IMR-90 (cell line): Measurements from ENCODE around the gene LAMA2. TPM values are rescaled to one million over a fixed set of nuclear protein-coding genes. Genes with fewer than 3 reads are reported as not detected.

ENCODE experiments used
- ATAC-seq: fragments of 200-7000 bp; cut with Tn5 transposase; 2 replicates; pipeline ENCODE4 v1.9.1; 2020; ENCODE audit warnings: low read depth, mild to moderate bottlenecking, moderate library complexity
- BruUV-seq: library from RNA; stranded (reverse); fragments of 400-500 nt; replicated peaks from 2 replicates; lab custom pipeline; 2021; lab: Mats Ljungman, UMichigan
- CTCF ChIA-PET: fragments of 300-600 bp; formaldehyde crosslinking; extraction: SDS; loops from one replicate; lab custom pipeline; 2021; ENCODE audit warnings: antibody characterized with exemption; lab: Yijun Ruan, JAX
- POLR2A ChIA-PET: fragments of 300-600 bp; sonication (Branson Sonifier 250); formaldehyde crosslinking; loops from one replicate; lab custom pipeline; 2022; ENCODE audit warnings: antibody characterized with exemption; ENCODE audit not compliant: unreplicated experiment; lab: Charles Lee
- DNase-seq: peaks from one replicate; pipeline ENCODE4 v3.0.0; 2013
- H2AFZ ChIP-seq: replicated peaks from 2 replicates; pipeline ENCODE3; 2013; ENCODE audit warnings: low read length, mild to moderate bottlenecking; ENCODE audit not compliant: poor library complexity
- H2AK5ac ChIP-seq: 2 replicates; pipeline ENCODE4 v1.6.1; 2013; ENCODE audit warnings: low read depth, low read length, inconsistent platforms
- H2AK9ac ChIP-seq: replicated peaks from 2 replicates; pipeline ENCODE3; 2013; ENCODE audit warnings: mild to moderate bottlenecking, low read depth, low read length, moderate library complexity; ENCODE audit not compliant: poor library complexity
- H2BK120ac ChIP-seq: 2 replicates; pipeline ENCODE4 v1.6.1; 2013; ENCODE audit warnings: low read depth, low read length, inconsistent platforms
- H2BK15ac ChIP-seq: 3 replicates; pipeline ENCODE4 v1.6.1; 2013; ENCODE audit warnings: low read depth, low read length, inconsistent platforms
- H2BK20ac ChIP-seq: 2 replicates; pipeline ENCODE4 v1.6.1; 2013; ENCODE audit warnings: low read depth, mild to moderate bottlenecking, inconsistent platforms, low read length, moderate library complexity
- H2BK5ac ChIP-seq: 2 replicates; pipeline ENCODE4 v1.6.1; 2013; ENCODE audit warnings: mild to moderate bottlenecking, low read depth, low read length, inconsistent platforms; ENCODE audit not compliant: poor library complexity, severe bottlenecking
- H3K14ac ChIP-seq: replicated peaks from 2 replicates; pipeline ENCODE4 v1.6.1; 2013; ENCODE audit warnings: low read depth, low read length, inconsistent platforms
- H3K18ac ChIP-seq: 2 replicates; pipeline ENCODE4 v1.6.1; 2013; ENCODE audit warnings: low read depth, low read length, control low read depth
- H3K23ac ChIP-seq: 2 replicates; pipeline ENCODE4 v1.6.1; 2013; ENCODE audit warnings: low read depth, low read length, inconsistent platforms
- H3K27ac ChIP-seq: 2 replicates; pipeline ENCODE4 v1.5.1; 2013; ENCODE audit warnings: mild to moderate bottlenecking, control low read depth, low read length; ENCODE audit not compliant: insufficient read depth
- H3K27me3 ChIP-seq: 2 replicates; pipeline ENCODE4 v1.6.1; 2013; ENCODE audit warnings: low read length; ENCODE audit not compliant: control insufficient read depth, insufficient read depth
- H3K36me3 ChIP-seq: 2 replicates; pipeline ENCODE4 v1.6.1; 2013; ENCODE audit warnings: low read length, mixed read lengths; ENCODE audit not compliant: control insufficient read depth, insufficient read depth
- H3K4ac ChIP-seq: 2 replicates; pipeline ENCODE4 v1.6.1; 2013; ENCODE audit warnings: low read depth, low read length, inconsistent platforms
- H3K4me1 ChIP-seq: 2 replicates; pipeline ENCODE4 v1.6.1; 2013; ENCODE audit warnings: low read length, mixed read lengths; ENCODE audit not compliant: control insufficient read depth, insufficient read depth
- H3K4me2 ChIP-seq: 2 replicates; pipeline ENCODE4 v1.6.1; 2013; ENCODE audit warnings: low read depth, mild to moderate bottlenecking, control low read depth, low read length, moderate library complexity
- H3K4me3 ChIP-seq: 2 replicates; pipeline ENCODE4 v1.5.1; 2013; ENCODE audit warnings: low read depth, mild to moderate bottlenecking, control low read depth, low read length, moderate library complexity; ENCODE audit not compliant: insufficient read depth
- H3K56ac ChIP-seq: 2 replicates; pipeline ENCODE4 v1.6.1; 2013; ENCODE audit warnings: low read length, inconsistent platforms; ENCODE audit not compliant: insufficient read depth; ENCODE audit errors: extremely low read depth
- H3K79me1 ChIP-seq, 2 experiments: 2 replicates each; pipeline ENCODE4 v1.6.1; 2013; ENCODE audit warnings: low read length in 2 of 2, inconsistent platforms in 1 of 2, low read depth in 1 of 2
- H3K9ac ChIP-seq: 2 replicates; pipeline ENCODE4 v1.6.1; 2013; ENCODE audit warnings: low read depth, low read length, control low read depth
- H3K9me1 ChIP-seq: 2 replicates; pipeline ENCODE4 v1.6.1; 2013; ENCODE audit warnings: low read length, inconsistent platforms; ENCODE audit not compliant: insufficient read depth
- H3K9me3 ChIP-seq: 2 replicates; pipeline ENCODE4 v1.6.1; 2013; ENCODE audit warnings: low read length; ENCODE audit not compliant: control insufficient read depth, insufficient read depth
- H4K20me1 ChIP-seq: 2 replicates; pipeline ENCODE4 v1.6.1; 2013; ENCODE audit warnings: low read length, inconsistent platforms; ENCODE audit not compliant: insufficient read depth
- H4K5ac ChIP-seq: 2 replicates; pipeline ENCODE4 v1.6.1; 2013; ENCODE audit warnings: mild to moderate bottlenecking, low read depth, low read length, control low read depth
- H4K8ac ChIP-seq, 2 experiments: 2 replicates each; pipeline ENCODE4 v1.6.1; 2013; ENCODE audit warnings: low read depth in 2 of 2, low read length in 2 of 2, control low read depth in 1 of 2, inconsistent platforms in 1 of 2
- H4K91ac ChIP-seq: 2 replicates; pipeline ENCODE4 v1.6.1; 2013; ENCODE audit warnings: low read depth, low read length, inconsistent platforms; ENCODE audit not compliant: insufficient read depth
- CEBPB ChIP-seq: IDR thresholded peaks from 2 replicates; pipeline ENCODE4 v1.6.1; 2012; ENCODE audit warnings: low read depth, low read length, improper control_type of control experiment
- CHD1 ChIP-seq: IDR thresholded peaks from 2 replicates; pipeline ENCODE4 v1.6.1; 2012; ENCODE audit warnings: low read depth, low read length, improper control_type of control experiment
- FOS ChIP-seq: fragments of 150-350 bp; IDR thresholded peaks from 2 replicates; pipeline ENCODE4 v1.6.1; 2016; ENCODE audit warnings: low read depth, low read length
- MAFK ChIP-seq: IDR thresholded peaks from 2 replicates; pipeline ENCODE4 v1.6.1; 2012; ENCODE audit warnings: low read depth, low read length, improper control_type of control experiment
- MAZ ChIP-seq: IDR thresholded peaks from 2 replicates; pipeline ENCODE4 v1.6.1; 2012; ENCODE audit warnings: low read depth, mild to moderate bottlenecking, low read length, improper control_type of control experiment, moderate library complexity, borderline replicate concordance
- MXI1 ChIP-seq: IDR thresholded peaks from 2 replicates; pipeline ENCODE4 v1.6.1; 2012; ENCODE audit warnings: low read depth, mild to moderate bottlenecking, low read length, moderate library complexity, borderline replicate concordance
- NFE2L2 ChIP-seq: fragments of 150-350 bp; IDR thresholded peaks from 2 replicates; pipeline ENCODE4 v1.6.1; 2016; ENCODE audit warnings: low read depth, mild to moderate bottlenecking, low read length
- POLR2A ChIP-seq: IDR thresholded peaks from 2 replicates; pipeline ENCODE4 v1.6.1; 2012; ENCODE audit warnings: mild to moderate bottlenecking, low read depth, low read length
- SMC3 ChIP-seq: fragments of 150-350 bp; IDR thresholded peaks from 2 replicates; pipeline ENCODE4 v1.6.1; 2016; ENCODE audit warnings: low read depth, mild to moderate bottlenecking, antibody characterized with exemption, low read length, moderate library complexity
- WGBS, 2 experiments: methylation state at CpG; one replicate each; pipeline versions ENCODE4 v1.1.5 to v1.1.7; 2013; ENCODE audit warnings: missing lambda C conversion rate in 2 of 2; ENCODE audit not compliant: insufficient read length in 1 of 2; ENCODE audit errors: extremely low coverage in 2 of 2; 5-methylcytosine and 5-hydroxymethylcytosine counted together
- dilution Hi-C: fragments of 300-500 bp; cut with HindIII; formaldehyde crosslinking; loops from one replicate; pipeline ENCODE4 v1.14.3; 2018; ENCODE audit warnings: low sequenced_read_pairs; ENCODE audit not compliant: unreplicated experiment
- in situ Hi-C: fragments of 300-500 bp; cut with MboI; formaldehyde crosslinking; loops from 3 replicates; pipeline ENCODE4 v1.14.3; 2019; ENCODE audit warnings: low sequenced_read_pairs, inconsistent platforms, mixed read lengths
- intact Hi-C: fragments of 100-400 bp; cut with micrococcal nuclease; formaldehyde crosslinking; loops from 2 replicates; pipeline ENCODE4 v1.10.0; 2022
- polyA plus RNA-seq, 3 experiments: library from polyadenylated mRNA; depleted of rRNA; stranded (reverse); fragments of >200 nt; gene quantifications; 2 replicates each; pipeline ENCODE4 v1.2.3, GENCODE V29; 2012; ENCODE audit warnings: low replicate concordance in 1 of 3
- total RNA-seq: library from RNA; depleted of rRNA; stranded (reverse); fragments of >200 nt; gene quantifications from 2 replicates; pipeline ENCODE4 v1.2.3, GENCODE V29; 2012

Gene LAMA2
- total and polyA plus RNA-seq, 2 of the 4 experiments (the other 2 are of a cell fraction), result 9.9 to 13.3 TPM

GRCh38 chr6:129032602-129033001, 149.7 kb downstream of the LAMA2 start:
- no peak overlapping the region for H2AK5ac ChIP-seq
- H4K5ac ChIP-seq, result no peak overlapping the region
- H3K9me3 ChIP-seq, result no peaks in the 10 kb centered on the region
- no peaks in the 10 kb centered on the region for H4K20me1 ChIP-seq
- in situ Hi-C loops (no loop called here), dilution Hi-C loops (no loop called here), intact Hi-C loops (no loop called here)
- H3K4me1 ChIP-seq, result no peaks in the 10 kb centered on the region
- CTCF ChIA-PET, result no interaction called here
- no peak overlapping the region for H2AFZ ChIP-seq
- H3K9ac ChIP-seq, result no peak overlapping the region
- no peak overlapping the region for H4K8ac ChIP-seq
- no peak overlapping the region for H2BK5ac ChIP-seq
- no peak overlapping the region for H2BK120ac ChIP-seq
- POLR2A ChIA-PET, result no interaction called here
- H3K4ac ChIP-seq, result no peak overlapping the region
- H2BK20ac ChIP-seq, result no peak overlapping the region
- H2BK15ac ChIP-seq, result no peak overlapping the region
- no peaks in the 10 kb centered on the region for H3K36me3 ChIP-seq
- H3K27ac ChIP-seq, result no peak overlapping the region
- 82% methylated on average over 3 of the region's 6 CpGs; no CpG with 5 or more reads in 1 of the 2 experiments for WGBS, 2 experiments
- no peaks in the 10 kb centered on the region for H3K27me3 ChIP-seq
- TF ChIP-seq POLR2A (no peak), SMC3 (no peak), NFE2L2 (no peak), CHD1 (no peak), MXI1 (no peak), CEBPB (no peak), MAZ (no peak), FOS (no peak), MAFK (no peak)
- H3K4me3 ChIP-seq, result no peak overlapping the region
- H3K79me1 ChIP-seq, result no peaks in the 10 kb centered on the region
- BruUV-seq, result no TSS peak
- no peak overlapping the region for H3K14ac ChIP-seq
- H3K4me2 ChIP-seq, result no peak overlapping the region
- H3K9me1 ChIP-seq, result no peaks in the 10 kb centered on the region
- no peak overlapping the region for H4K91ac ChIP-seq
- no peak for DNase-seq
- no peak overlapping the region for H3K23ac ChIP-seq
- no peak overlapping the region for H3K18ac ChIP-seq
- H2AK9ac ChIP-seq, result no peak overlapping the region
- H3K56ac ChIP-seq, result no peak overlapping the region
- no peak for ATAC-seq
